ENCODE measurements around the gene MATN1. TPM values are rescaled to one million over a fixed set of nuclear protein-coding genes. Genes with fewer than 3 reads are reported as not detected.

Gene MATN1
- total and polyA plus RNA-seq, 2 of the 4 experiments (the other 2 are of a cell fraction) = 0.27 TPM; not detected in 1

- Histone ChIP-seq H3K4me2 (ENCODE audit: low read depth, low read length) (no peak overlapping the region), H3K79me1 (ENCODE audit: low read depth in 1 of 2, low read length in 2 of 2) (no peaks in the 10 kb centered on the region), H3K4me1 (ENCODE audit: control insufficient read depth, insufficient read depth, low read length) (peaks cover 7% of the 10 kb centered on the region), H2AFZ (replicated peaks; ENCODE audit: low read length, poor library complexity) (no peak overlapping the region), H3K36me3 (ENCODE audit: control insufficient read depth, insufficient read depth, low read length) (no peaks in the 10 kb centered on the region), H3K9ac (ENCODE audit: low read depth, low read length) (no peak overlapping the region), H3K18ac (ENCODE audit: low read depth, low read length) (no peak overlapping the region), H2BK120ac (ENCODE audit: low read depth, low read length) (no peak overlapping the region), H4K5ac (ENCODE audit: low read depth, low read length) (no peak overlapping the region), H3K4me3 (ENCODE audit: insufficient read depth, low read depth, low read length) (no peak overlapping the region), H3K9me1 (ENCODE audit: insufficient read depth, low read length) (peaks cover 7% of the 10 kb centered on the region; the same call in 1 of the 2 replicates), H4K91ac (ENCODE audit: insufficient read depth, low read depth, low read length) (no peak overlapping the region), H3K14ac (replicated peaks; ENCODE audit: low read depth, low read length) (no peak overlapping the region), H3K27me3 (ENCODE audit: control insufficient read depth, insufficient read depth, low read length) (peaks cover 8% of the 10 kb centered on the region), H3K9me3 (ENCODE audit: control insufficient read depth, insufficient read depth, low read length) (no peaks in the 10 kb centered on the region; the same call in 1 of the 2 replicates), H2BK20ac (ENCODE audit: low read depth, low read length) (no peak overlapping the region), H2BK5ac (ENCODE audit: low read depth, low read length, poor library complexity, severe bottlenecking) (no peak overlapping the region), H4K8ac (ENCODE audit: low read depth in 2 of 2, low read length in 2 of 2) (no peak overlapping the region), H4K20me1 (ENCODE audit: insufficient read depth, low read length) (no peaks in the 10 kb centered on the region; the same call in 1 of the 2 replicates), H3K27ac (ENCODE audit: insufficient read depth, low read length) (no peak overlapping the region), H3K4ac (ENCODE audit: low read depth, low read length) (no peak overlapping the region), H3K56ac (ENCODE audit: extremely low read depth, insufficient read depth, low read length) (no peak overlapping the region), H3K23ac (ENCODE audit: low read depth, low read length) (no peak overlapping the region), H2BK15ac (ENCODE audit: low read depth, low read length) (no peak overlapping the region), H2AK9ac (replicated peaks; ENCODE audit: low read depth, low read length, poor library complexity) (no peak overlapping the region), H2AK5ac (ENCODE audit: low read depth, low read length) (no peak overlapping the region)
- POLR2A ChIA-PET (ENCODE audit: unreplicated experiment) = no interaction called here
- dilution Hi-C loops (cut with HindIII; ENCODE audit: low sequenced_read_pairs, unreplicated experiment) (no loop called here), in situ Hi-C loops (cut with MboI; ENCODE audit: low sequenced_read_pairs) (no loop called here), intact Hi-C loops (cut with micrococcal nuclease) (loop anchor here (1.0 kb wide), 1 partner anchor 8 kb away; no protein-coding TSS in a partner anchor)
- DNase-seq (no peak), ATAC-seq (ENCODE audit: low read depth) (no peak)
- TF ChIP-seq SMC3 (IDR thresholded peaks at IDR 0.05; ENCODE audit: low read depth, low read length) = no peak
- TF ChIP-seq RFX5 (IDR thresholded peaks at IDR 0.05; ENCODE audit: low read depth, low read length) = no peak
- TF ChIP-seq USF2 (IDR thresholded peaks at IDR 0.05; ENCODE audit: low read depth, low read length) = no peak
- no peak for TF ChIP-seq NFE2L2 (IDR thresholded peaks at IDR 0.05; ENCODE audit: low read depth, low read length)
- no peak for TF ChIP-seq FOS (IDR thresholded peaks at IDR 0.05; ENCODE audit: low read depth, low read length)
- no peak for TF ChIP-seq CHD1 (IDR thresholded peaks at IDR 0.05; ENCODE audit: low read depth, low read length)
- TF ChIP-seq MXI1 (IDR thresholded peaks at IDR 0.05; ENCODE audit: borderline replicate concordance, low read depth, low read length) = no peak
- no peak for TF ChIP-seq POLR2A (IDR thresholded peaks at IDR 0.05; ENCODE audit: low read depth, low read length)
- no peak for TF ChIP-seq RCOR1 (IDR thresholded peaks at IDR 0.05; ENCODE audit: insufficient replicate concordance, low read length)
- TF ChIP-seq CTCF (conservative IDR thresholded peaks at IDR 0.05; ENCODE audit: low read depth, low read length) = no peak
- TF ChIP-seq ELK1 (IDR thresholded peaks at IDR 0.05; ENCODE audit: borderline replicate concordance, low read depth, low read length) = no peak
- no peak for TF ChIP-seq RAD21 (IDR thresholded peaks at IDR 0.05; ENCODE audit: low read length)
- TF ChIP-seq MAZ (IDR thresholded peaks at IDR 0.05; ENCODE audit: borderline replicate concordance, low read depth, low read length) = no peak
- no peak for TF ChIP-seq MAFK (IDR thresholded peaks at IDR 0.05; ENCODE audit: low read depth, low read length)
- CTCF ChIA-PET = interaction anchor here (0.7 to 0.8 kb wide), 2 partner anchors 11 to 31 kb away, joined by 3 to 4 read pairs; no protein-coding TSS in a partner anchor
- WGBS, 2 experiments (ENCODE audit: extremely low coverage in 2 of 2, insufficient read length in 1 of 2) = 70% methylated on average over 2 of the region's 7 CpGs; no CpG with 5 or more reads in 1 of the 2 experiments
- BruUV-seq (replicated peaks) = no TSS peak
Measured at GRCh38 chr1:30758121-30758688, 34.8 kb upstream of the MATN1 start.

Measured in IMR-90 (cell line).